ENCODE data around the gene KLHL42.

Gene KLHL42

GRCh38 chr12:27780612-27781408 lies 777 bp downstream of the KLHL42 start:
- DNase-seq (ENCODE audit: low spot score), result peak; percentile 56

GRCh38 chr12:27781680-27782079 lies 1.6 kb downstream of the KLHL42 start:
- DNase-seq (ENCODE audit: low spot score), result peak; percentile 25

DNA sequence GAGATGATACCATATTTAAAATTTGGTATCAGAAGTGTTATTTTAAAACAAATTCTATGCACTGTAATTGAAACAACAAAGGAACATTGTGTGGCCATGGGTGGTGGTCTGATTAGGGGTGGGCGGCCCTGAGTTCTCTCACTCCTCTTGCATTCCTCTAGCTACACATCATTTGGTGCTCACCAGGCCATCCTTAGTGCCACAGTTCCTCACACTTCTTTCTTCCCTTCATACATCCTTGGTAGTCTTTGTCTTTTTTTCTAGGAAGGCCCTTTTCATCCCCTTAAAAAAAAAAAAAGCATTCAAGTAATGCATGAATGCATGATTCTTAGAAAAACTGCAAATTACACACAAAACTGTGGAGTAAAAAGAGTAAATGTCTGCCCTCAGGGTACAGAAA lies 2.4 kb downstream of the KLHL42 start:
- DNase-seq (ENCODE audit: low spot score), result no peak

DNA sequence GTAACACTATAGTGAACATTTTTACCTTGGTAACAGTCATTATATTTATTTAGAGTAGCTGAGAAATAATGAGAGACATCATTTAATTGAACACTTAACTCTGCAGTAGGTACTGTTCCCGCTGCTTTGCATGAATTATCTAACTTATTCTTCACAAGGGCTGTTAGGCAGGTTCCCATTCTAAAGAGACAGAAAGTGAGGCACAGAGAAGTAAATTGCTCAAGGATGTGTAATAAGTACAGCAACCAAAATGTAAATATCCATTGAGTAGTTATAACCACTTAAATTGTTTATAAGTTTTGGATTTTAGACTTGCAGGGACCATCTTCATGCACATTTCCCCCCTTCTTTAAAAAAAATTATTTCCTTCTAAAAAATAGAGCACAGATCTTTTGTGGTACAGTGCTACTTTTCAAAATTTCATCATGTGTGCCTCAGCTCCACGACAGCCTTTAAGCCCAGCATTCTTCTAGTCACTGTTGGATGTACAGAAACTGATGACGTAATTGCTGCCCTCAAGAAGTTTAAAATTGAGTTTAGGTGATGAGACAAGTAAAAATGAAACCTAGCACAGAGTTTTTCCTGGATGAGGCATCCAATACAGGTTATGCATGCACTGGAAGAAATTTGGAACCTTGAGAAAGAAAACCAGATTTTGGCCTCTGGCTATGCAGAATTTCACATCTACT lies 6.0 kb downstream of the KLHL42 start:
- DNase-seq (ENCODE audit: low spot score), result no peak

DNA sequence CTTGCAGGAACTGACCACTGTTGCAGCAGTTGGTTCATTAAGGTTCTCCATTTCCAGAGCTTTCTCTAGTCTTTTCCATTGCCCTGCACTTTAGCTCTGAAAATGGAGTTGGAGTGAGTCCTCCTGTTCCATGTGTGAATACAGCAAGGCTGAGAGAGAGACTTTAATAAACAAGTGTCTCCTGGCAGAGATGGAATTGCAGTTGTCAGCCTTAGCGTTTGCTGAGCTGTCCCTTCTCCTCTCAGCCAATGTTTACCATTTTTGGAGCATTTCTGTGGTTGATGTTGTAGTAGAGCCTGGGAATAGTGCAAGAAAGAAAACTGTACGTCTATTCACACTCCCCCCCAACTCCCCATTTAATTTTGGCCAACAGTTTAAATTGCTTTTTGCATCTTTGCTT lies 7.5 kb downstream of the KLHL42 start:
- DNase-seq (ENCODE audit: low spot score), result no peak

- DNase-seq (ENCODE audit: low spot score), result no peak
Measured at GRCh38 chr12:27790179-27790578, 10.1 kb downstream of the KLHL42 start.

DNA sequence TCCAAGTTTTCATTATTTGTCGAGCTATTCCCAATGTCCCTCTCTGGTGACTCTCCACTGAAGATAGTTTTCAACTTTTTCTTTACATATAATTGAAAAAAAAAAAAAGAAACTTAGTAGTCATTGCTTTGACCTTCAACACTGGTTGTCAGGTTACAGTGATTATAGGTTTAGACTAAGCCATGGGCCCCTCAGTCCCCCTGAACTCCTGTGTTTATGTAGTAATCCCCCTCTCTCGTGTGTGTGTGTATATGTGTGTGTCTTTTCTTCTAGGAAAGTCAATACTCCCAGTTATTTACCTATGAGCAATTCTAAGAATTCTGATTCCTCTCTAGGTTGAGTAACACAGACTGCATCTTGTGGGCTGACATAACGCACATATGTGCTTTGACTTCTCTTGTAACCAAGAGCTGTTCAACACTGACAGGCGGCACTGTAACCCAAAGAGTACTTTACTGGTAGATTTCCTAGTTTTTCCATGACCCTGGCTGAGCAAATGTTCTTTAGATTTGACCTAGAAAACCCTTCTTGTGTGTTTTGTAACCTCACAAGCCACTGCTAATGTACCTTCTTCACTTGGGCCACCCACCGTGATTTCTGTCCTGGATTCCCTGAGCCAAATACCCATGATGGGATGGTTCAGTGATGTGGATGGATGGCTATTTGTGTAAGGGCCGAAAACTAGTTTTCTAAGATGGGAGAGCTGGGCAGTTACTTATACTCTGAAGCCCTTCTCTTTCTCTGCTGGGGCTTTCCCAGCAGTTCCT lies 15.0 kb downstream of the KLHL42 start:
- no peak for DNase-seq (ENCODE audit: low spot score)

GRCh38 chr12:27796128-27796527 lies 16.1 kb downstream of the KLHL42 start:
- no peak for DNase-seq (ENCODE audit: low spot score)

GRCh38 chr12:27797301-27798025 lies 17.4 kb downstream of the KLHL42 start:
- no peak for DNase-seq (ENCODE audit: low spot score)

DNA sequence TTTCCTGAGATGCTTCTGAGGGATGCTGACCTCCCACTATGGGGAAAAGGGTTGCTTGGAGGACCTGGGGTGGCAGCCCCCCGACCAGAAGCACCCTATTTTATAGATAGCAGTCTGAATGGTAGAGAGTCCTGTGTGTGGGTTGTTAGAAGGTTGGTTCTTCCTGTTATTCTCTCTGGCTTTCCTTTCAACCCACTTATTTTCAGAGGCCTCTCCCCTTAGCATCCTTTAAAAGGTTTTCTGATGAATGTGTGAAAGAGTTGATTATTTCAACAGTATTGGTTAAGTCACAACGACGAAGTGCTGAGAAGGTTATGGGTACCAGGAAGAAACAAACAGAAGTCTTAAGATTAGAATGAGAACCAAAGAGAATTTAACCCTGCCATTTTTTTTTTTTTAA lies 20.8 kb downstream of the KLHL42 start:
- no peak for DNase-seq (ENCODE audit: low spot score)

DNA sequence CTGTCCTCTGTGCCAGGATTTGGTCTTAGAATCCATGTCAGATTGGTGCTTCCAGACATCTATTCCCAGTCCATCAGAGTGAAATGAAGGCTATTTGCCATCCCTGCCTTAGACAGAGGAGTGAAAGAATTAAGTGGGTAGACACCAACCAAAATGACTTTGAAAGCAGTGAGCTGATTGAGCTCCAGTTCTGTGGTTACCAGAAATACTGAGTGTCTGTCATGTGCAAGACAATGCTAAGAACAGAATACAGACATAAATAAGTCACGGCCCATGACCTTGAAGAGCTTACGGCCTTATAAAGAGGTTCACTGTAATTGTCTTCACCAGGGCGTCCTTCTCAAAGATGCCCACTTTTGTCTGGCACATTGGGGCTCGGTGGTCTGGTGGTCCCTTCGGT lies 21.6 kb downstream of the KLHL42 start:
- no peak for DNase-seq (ENCODE audit: low spot score)

DNA sequence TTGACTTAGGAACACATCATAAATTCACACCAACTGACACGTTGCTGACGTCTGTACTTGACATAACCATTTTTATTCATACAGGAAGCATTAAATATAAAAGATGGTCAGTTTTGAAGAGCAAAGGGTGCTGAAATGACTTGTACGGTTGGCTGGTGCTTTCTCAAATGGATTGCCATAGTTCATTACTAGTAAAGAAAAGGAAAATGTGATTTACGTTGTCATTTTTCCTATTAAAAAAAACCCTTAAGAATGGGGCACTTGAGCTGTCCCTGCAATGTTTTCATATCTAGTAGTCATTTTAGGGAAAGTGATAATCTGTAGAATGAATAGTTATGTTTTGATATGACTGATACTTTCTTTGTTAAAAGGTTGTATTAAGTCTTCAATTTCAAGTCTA lies 22.5 kb downstream of the KLHL42 start:
- no peak for DNase-seq (ENCODE audit: low spot score)

DNA sequence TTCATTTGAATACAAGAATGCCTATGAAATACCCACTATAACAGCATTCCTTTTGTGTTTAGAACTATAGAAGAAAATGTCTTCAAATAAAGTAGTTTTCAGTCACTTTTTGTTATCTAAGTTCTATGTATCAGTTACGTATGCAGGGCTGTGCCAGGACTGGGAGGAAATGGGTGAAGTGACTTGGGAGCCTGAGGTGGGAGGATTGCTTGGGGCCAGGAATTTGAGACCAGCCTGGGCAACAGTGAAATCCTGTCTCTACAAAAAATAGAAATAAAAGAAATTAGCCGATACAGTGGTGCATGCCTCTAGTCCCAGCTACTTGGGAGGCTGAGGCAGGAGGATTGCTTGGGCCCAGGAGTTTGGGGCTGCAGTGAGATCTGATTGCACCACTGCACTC lies 22.9 kb downstream of the KLHL42 start:
- DNase-seq (ENCODE audit: low spot score), result no peak

- DNase-seq (ENCODE audit: low spot score), result no peak
Measured at GRCh38 chr12:27805238-27805637, 25.2 kb downstream of the KLHL42 start.

DNA sequence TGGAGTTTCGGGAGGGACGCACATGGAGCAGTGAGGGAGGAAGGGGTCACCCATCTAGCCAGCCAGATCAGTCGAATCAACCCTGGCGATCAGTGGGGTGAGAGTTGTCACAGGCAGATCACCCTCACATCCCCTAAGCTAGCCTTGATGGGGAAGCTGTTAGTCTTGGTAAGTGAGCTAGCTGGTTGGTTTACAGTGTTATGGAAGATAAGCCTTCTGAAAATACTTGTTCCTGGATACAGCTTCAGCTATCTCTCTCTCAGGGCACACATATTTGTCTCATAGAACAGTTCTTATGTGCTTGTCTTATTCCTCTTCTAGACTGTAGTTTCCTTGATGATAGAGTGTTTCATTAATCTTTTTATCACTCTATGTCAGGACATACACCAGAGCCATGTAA lies 26.2 kb downstream of the KLHL42 start:
- DNase-seq (ENCODE audit: low spot score), result no peak

DNA sequence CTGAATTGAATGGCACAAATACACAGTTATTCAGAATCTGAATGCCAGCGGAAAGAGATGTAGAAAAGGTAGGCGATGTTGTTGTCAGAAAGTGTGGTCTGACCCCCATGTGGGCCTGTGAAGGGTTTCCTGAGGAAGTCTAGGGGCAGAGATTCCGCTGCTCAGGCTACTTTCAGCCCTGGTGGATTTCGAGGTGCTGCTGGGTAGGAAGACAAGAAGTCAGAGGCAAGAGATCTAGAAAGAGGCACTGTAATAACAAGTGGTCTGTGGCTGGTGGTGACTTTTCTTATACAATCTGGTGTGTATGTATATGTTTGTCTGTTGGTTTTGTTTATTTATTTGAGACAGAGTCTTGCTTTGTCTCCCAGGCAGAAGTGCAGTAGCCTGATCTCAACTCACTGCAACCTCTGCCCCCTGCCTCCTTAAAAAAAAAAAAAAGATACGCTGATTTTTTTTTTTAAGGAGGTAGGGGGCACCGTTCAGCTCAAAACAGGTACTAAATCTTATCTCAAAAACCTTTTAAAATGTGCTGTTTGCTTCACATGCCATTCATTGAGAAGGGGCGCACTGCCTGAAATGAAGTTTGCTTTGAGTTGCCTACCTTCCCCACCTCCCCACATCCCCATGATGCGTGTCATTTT lies 27.1 kb downstream of the KLHL42 start:
- DNase-seq (ENCODE audit: low spot score), result no peak

GRCh38 chr12:27808841-27809240 lies 28.8 kb downstream of the KLHL42 start:
- no peak for DNase-seq (ENCODE audit: low spot score)

- DNase-seq (ENCODE audit: low spot score), result no peak
Measured at GRCh38 chr12:27810756-27811155, 30.7 kb downstream of the KLHL42 start.

GRCh38 chr12:27812502-27812901 lies 32.5 kb downstream of the KLHL42 start:
- DNase-seq (ENCODE audit: low spot score), result no peak

- no peak for DNase-seq (ENCODE audit: low spot score)
Measured at GRCh38 chr12:27814411-27814810, 34.4 kb downstream of the KLHL42 start.

- DNase-seq (ENCODE audit: low spot score), result peak; percentile 21
Measured at GRCh38 chr12:27814851-27815591, 35.0 kb downstream of the KLHL42 start.
